ENCODE measurements around the gene DLG1. TPM values are rescaled to one million over a fixed set of nuclear protein-coding genes. Genes with fewer than 3 reads are reported as not detected.

Gene DLG1
- total and polyA plus RNA-seq, 2 donors (not counting 1 experiment from before 2014, with no cell fraction given), result 47.7 to 53.0 TPM

DNA sequence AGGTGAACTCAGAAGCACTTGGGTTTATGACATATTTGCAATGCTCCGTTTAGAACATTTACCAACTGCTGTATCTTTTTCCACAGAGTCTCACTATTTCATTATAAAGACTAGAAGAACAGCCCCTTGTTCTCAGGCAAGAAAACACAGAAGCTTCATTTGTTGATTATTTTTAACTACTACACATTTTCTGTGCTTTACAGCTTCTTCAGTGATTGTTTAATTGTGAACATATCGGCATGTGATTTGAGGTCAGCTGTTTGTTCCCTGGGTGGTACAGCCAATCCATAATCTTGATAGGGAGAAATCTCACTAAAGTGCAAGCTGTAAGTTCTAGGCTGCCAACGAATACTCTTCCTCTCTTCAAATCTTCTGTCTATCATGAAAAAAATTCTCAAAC lies 31.0 kb upstream of the DLG1 start:
- H2AFZ ChIP-seq (ENCODE audit: low read length), result no peak overlapping the region
- no peaks in the 10 kb centered on the region for H4K20me1 ChIP-seq (ENCODE audit: control insufficient read depth, extremely low read depth, insufficient read depth, low read length)
- TF ChIP-seq, protein P1, sequence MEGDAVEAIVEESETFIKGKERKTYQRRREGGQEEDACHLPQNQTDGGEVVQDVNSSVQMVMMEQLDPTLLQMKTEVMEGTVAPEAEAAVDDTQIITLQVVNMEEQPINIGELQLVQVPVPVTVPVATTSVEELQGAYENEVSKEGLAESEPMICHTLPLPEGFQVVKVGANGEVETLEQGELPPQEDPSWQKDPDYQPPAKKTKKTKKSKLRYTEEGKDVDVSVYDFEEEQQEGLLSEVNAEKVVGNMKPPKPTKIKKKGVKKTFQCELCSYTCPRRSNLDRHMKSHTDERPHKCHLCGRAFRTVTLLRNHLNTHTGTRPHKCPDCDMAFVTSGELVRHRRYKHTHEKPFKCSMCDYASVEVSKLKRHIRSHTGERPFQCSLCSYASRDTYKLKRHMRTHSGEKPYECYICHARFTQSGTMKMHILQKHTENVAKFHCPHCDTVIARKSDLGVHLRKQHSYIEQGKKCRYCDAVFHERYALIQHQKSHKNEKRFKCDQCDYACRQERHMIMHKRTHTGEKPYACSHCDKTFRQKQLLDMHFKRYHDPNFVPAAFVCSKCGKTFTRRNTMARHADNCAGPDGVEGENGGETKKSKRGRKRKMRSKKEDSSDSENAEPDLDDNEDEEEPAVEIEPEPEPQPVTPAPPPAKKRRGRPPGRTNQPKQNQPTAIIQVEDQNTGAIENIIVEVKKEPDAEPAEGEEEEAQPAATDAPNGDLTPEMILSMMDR (conservative IDR thresholded peaks at IDR 0.05 in 1 of 2, IDR thresholded peaks at IDR 0.05 in 1 of 2; ENCODE audit: low read depth in 1 of 2, low read length in 2 of 2), result no peak
- TF ChIP-seq EZH2 (IDR thresholded peaks at IDR 0.05; ENCODE audit: low read length, missing control alignments), result no peak

DNA sequence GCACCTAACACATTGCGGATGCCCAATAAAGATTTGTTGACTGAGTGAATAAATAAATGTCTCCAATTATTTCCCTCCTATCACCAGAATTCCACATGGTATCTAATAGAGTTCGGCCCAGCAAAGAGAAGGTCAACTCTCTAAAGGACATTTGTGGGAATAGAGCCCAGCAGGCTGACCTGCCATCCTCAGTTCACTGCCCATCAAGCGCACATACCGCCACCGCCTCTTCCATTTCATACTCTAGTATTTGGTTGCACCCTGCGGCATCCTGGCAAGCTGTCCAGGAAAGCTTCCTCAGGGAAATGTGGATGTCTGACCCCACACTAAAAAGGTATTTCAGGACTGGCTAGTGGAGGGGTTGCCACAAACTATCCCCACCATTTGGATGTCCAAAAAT lies 29.8 kb upstream of the DLG1 start:
- TF ChIP-seq EZH2 (IDR thresholded peaks at IDR 0.05; ENCODE audit: low read length, missing control alignments), result no peak
- TF ChIP-seq, protein P1 (conservative IDR thresholded peaks at IDR 0.05 in 1 of 2, IDR thresholded peaks at IDR 0.05 in 1 of 2; ENCODE audit: low read depth in 1 of 2, low read length in 2 of 2), result no peak
- Histone ChIP-seq H3K27me3 (ENCODE audit: control insufficient read depth, insufficient read depth, low read length) (no peaks in the 10 kb centered on the region), H3K9ac (ENCODE audit: insufficient read depth, low read length) (no peak overlapping the region), H3K4me2 (ENCODE audit: extremely low read depth, insufficient read depth, low read length) (no peak overlapping the region), H2AFZ (ENCODE audit: low read length) (no peak overlapping the region), H3K36me3 (ENCODE audit: control insufficient read depth, insufficient read depth, low read length) (no peaks in the 10 kb centered on the region), H3K4me1 (ENCODE audit: control insufficient read depth, extremely low read depth, insufficient read depth, low read length) (no peaks in the 10 kb centered on the region), H3K9me3 (ENCODE audit: control insufficient read depth, insufficient read depth, low read depth, low read length) (no peaks in the 10 kb centered on the region), H4K20me1 (ENCODE audit: control insufficient read depth, extremely low read depth, insufficient read depth, low read length) (no peaks in the 10 kb centered on the region), H3K4me3 (replicated peaks in 1 of 4; ENCODE audit: control extremely low read depth in 1 of 4, insufficient read depth in 1 of 4, low read depth in 3 of 4, low read length in 4 of 4) (no peak overlapping the region), H3K79me2 (ENCODE audit: control insufficient read depth, insufficient read depth, low read length) (no peaks in the 10 kb centered on the region), H3K27ac (ENCODE audit: insufficient read depth, low read length) (no peak overlapping the region)
- DNase-seq (ENCODE audit: low read depth in 2 of 2), result no peak

More for the DNA sequence above, 31.0 kb upstream of the DLG1 start:
- Histone ChIP-seq H3K36me3 (ENCODE audit: control insufficient read depth, insufficient read depth, low read length) (no peaks in the 10 kb centered on the region), H3K79me2 (ENCODE audit: control insufficient read depth, insufficient read depth, low read length) (no peaks in the 10 kb centered on the region), H3K4me2 (ENCODE audit: extremely low read depth, insufficient read depth, low read length) (no peak overlapping the region), H3K9me3 (ENCODE audit: control insufficient read depth, insufficient read depth, low read depth, low read length) (no peaks in the 10 kb centered on the region), H3K4me1 (ENCODE audit: control insufficient read depth, extremely low read depth, insufficient read depth, low read length) (no peaks in the 10 kb centered on the region), H3K27ac (ENCODE audit: insufficient read depth, low read length) (no peak overlapping the region), H3K27me3 (ENCODE audit: control insufficient read depth, insufficient read depth, low read length) (no peaks in the 10 kb centered on the region), H3K9ac (ENCODE audit: insufficient read depth, low read length) (no peak overlapping the region), H3K4me3 (replicated peaks in 1 of 4; ENCODE audit: control extremely low read depth in 1 of 4, insufficient read depth in 1 of 4, low read depth in 3 of 4, low read length in 4 of 4) (no peak overlapping the region)
- no peak for DNase-seq (ENCODE audit: low read depth in 2 of 2)

- Histone ChIP-seq H3K9me3 (ENCODE audit: control insufficient read depth, insufficient read depth, low read depth, low read length) (no peaks in the 10 kb centered on the region), H2AFZ (ENCODE audit: low read length) (no peak overlapping the region), H3K79me2 (ENCODE audit: control insufficient read depth, insufficient read depth, low read length) (no peaks in the 10 kb centered on the region), H3K4me1 (ENCODE audit: control insufficient read depth, extremely low read depth, insufficient read depth, low read length) (no peaks in the 10 kb centered on the region), H3K27me3 (ENCODE audit: control insufficient read depth, insufficient read depth, low read length) (no peaks in the 10 kb centered on the region), H3K4me3 (replicated peaks in 1 of 4; ENCODE audit: control extremely low read depth in 1 of 4, insufficient read depth in 1 of 4, low read depth in 3 of 4, low read length in 4 of 4) (no peak overlapping the region), H4K20me1 (ENCODE audit: control insufficient read depth, extremely low read depth, insufficient read depth, low read length) (no peaks in the 10 kb centered on the region), H3K36me3 (ENCODE audit: control insufficient read depth, insufficient read depth, low read length) (no peaks in the 10 kb centered on the region), H3K4me2 (ENCODE audit: extremely low read depth, insufficient read depth, low read length) (no peak overlapping the region), H3K27ac (ENCODE audit: insufficient read depth, low read length) (no peak overlapping the region), H3K9ac (ENCODE audit: insufficient read depth, low read length) (no peak overlapping the region)
- DNase-seq (ENCODE audit: low read depth in 2 of 2), result peak in 1 of 2 donors; percentile 80
- TF ChIP-seq, protein P1 (conservative IDR thresholded peaks at IDR 0.05 in 1 of 2, IDR thresholded peaks at IDR 0.05 in 1 of 2; ENCODE audit: low read depth in 1 of 2, low read length in 2 of 2), result no peak
- no peak for TF ChIP-seq EZH2 (IDR thresholded peaks at IDR 0.05; ENCODE audit: low read length, missing control alignments)
These were observed 29.3 kb upstream of the DLG1 start for GRCh38 chr3:197327701-197328100.

Measured in fibroblast of lung (primary cell).